ENCODE measurements around the gene LDLRAD4.
"Not testable (repeated sequence)": the region's sequence is repeated elsewhere in the genome, so short reads cannot be mapped to it uniquely, and the experiment has no call there.

The LDLRAD4 gene

GRCh38 chr18:13480571-13481255, 262.2 kb downstream of the LDLRAD4 start:
- no peak for DNase-seq

DNA sequence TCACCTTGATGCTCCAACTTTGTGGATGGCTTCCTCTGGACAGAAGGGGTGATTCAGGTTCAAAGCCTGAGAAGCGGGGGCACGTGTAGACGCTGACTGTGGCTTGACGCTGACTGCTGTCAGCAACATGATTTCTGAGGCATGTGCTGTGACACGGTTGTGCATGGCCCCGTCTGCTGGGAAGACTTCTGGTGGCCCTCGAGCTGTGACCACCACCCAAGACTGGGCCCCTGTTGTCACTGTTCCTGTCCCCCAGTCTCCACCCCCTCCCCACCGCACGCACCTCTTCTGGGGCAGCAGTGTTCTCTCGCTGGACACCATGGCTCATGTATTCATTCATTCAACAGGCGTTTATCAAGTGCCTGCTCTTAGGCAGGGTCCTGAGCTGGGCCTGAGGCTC, 262.8 kb downstream of the LDLRAD4 start:
- DNase-seq = no peak

DNA sequence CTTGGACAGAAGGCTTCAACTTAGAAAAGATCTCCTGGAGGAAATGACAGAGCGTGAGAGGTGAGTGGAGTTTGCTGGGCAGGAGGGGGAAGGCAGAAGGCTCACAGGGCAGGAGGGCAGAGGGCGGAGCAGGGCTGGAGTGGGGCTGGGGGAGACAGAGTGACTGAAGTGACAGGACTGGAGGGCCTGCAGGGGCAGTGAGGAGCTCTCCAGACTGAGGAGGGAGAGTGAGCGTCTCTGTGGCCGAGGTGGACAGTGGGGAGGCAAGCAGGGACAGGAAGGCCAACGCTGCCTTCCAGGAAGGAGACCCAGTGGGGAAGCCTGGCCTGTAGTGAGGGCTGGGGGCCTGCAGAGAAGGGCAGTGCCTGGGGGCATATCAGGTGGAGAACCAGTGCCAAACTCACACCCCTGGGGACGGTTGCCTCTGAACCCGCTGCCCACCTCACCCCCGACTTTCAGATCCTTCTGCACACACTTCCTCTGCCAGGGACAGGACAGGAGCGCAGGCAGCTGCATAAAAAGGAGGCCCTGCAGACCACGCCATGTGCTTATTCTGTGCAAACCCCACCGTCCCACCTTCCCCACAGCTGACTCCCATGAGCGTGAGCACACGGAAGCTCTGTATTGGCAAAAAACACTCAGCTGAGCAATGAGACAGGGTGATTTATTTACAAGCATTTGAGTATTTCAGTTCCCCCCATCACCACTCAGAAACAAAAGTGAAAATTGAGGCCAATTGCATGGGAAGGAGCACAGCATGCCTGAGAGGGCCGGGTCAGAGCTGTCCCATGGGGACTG, 263.5 kb downstream of the LDLRAD4 start:
- DNase-seq = no peak

DNA sequence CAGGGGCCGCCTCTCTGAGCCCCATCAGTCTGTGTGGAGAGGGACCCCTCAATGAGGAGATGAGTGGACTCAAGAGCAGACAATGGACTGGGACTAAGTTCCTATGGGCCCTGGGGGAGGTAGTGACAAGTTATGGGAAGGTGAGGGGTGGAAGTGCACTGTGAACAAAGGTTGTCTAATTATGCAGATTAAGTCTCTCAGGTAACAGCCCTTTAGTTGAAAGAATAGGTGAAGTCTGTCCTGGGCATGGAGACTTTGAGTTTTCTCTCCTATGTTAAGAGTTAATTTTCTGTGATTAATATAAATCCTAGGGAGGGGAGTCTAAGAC, 264.0 kb downstream of the LDLRAD4 start:
- no peak for DNase-seq

DNA sequence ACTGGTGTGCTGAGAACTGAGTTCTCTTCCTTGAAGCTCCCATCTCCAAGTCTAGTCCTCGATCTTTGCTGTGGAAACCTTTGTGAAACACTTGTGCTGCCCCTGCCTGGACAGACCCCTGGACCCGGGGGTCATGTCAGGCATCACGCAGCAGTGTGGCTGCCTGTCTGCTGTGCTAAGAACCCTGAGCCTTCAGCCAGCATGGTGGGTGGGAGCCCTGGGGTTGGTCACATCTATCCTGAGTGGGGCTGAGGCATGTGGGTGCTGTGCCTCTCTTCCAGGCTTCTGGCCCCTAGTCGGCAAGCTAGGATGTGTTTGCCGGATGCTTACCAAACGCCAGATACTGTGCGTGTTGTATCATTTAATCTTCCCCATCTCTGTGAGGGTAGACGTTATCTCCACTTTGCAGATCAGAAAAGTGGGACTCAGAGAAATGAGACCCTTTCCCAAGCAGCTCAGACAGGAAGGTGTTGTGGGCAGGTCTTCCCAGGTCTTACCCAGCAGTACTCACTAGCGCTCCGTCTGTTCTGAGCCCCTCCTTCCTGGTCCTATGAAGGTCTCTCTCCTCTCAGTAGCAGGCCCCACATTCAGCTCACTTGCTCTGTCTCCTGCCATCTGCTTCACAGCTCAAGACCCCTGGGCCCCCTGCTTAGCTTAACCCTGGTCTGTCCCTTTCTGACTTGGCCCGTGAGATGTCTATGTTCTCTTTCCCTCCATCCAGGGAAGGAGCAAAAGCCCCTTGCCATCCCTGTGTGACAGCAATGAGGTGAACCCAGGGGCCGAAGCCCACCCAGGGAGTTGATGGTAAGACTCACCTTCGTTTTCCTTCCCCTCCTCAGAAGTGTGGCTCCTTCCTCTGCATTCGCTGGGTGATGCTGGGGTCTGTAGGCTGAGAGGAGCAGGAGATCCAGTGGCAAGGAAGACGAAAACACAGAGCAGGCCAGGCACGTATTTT, 265.0 kb downstream of the LDLRAD4 start:
- DNase-seq = no peak

DNA sequence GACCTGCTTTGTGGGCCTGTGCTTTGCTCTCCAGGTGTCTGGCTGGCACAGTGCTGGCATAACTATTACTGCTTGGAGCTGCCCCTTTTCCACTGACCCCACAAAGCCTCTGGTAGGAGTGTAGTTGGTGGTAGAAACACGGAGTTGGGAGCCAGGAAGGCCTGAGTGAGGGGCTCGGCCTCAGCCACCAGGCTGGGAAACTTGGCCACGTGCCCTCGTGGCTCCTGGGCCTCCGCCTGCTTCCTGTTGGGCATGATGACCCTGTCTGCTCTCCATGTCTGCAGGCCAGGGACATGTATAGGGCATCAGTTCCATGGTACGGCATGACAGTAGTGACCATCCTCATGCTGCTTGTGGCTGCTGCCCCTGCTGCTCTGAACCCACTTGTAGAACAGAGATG, 266.6 kb downstream of the LDLRAD4 start:
- no peak for DNase-seq

DNA sequence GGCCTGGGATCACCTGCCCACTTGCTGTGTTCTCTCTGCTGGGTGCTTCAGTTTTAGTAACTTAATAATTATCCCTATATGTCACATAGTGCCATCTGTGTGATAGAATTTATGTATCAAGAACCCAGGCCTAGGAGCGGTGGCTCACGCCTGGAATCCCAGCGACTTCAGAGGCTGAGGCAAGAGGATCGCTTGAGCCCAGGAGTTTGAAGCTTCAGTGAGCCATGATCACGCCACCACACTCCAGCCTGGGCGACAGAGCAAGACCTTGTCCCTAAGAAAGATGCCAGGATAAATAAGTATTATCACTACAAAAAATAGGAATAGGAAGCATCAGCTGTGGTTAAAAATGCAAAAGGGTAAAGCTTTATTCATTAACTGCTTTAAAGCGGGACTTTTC, 267.0 kb downstream of the LDLRAD4 start:
- no peak for DNase-seq

DNA sequence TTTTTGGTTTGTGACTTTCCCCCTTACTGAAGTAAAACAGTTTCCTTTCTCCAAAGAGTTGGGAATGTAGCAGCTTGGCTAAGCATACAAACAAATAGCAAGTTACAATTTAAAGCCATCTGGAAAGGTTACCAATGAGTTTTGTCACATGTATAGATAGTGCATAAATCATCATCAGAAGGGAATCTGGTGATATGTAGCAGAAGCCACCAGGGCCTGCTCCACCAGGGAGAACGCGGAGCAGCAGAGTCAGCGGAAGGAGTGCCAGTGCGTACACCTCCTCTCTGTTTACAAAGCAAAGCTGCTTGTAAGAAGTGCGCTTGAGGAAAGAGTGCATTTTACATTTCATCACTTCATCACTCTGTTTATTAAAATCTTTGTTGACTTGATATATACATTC, 267.7 kb downstream of the LDLRAD4 start:
- no peak for DNase-seq

- DNase-seq = no peak
Measured at GRCh38 chr18:13486686-13487085, 268.1 kb downstream of the LDLRAD4 start.

GRCh38 chr18:13487237-13487636, 268.7 kb downstream of the LDLRAD4 start:
- DNase-seq = no peak

GRCh38 chr18:13488281-13488929, 269.8 kb downstream of the LDLRAD4 start:
- DNase-seq = no peak

DNA sequence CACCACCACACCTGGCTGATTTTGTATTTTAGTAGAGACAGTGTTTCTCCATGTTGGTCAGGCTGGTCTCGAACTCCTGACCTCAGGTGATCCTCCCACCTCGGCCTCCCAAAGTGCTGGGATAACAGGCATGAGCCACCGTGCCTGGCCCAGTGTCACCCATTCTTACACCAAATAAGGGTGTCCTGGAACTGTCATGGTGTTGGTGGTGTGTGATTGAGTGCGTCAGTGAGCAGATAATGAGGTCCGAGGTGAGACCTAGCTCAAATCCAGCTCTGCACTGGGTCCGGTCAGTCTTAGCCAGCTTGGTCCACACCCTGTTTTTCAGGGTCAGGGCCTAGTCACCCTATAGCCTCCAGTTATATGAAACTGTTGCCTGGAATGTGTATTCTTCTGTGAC, 270.7 kb downstream of the LDLRAD4 start:
- DNase-seq = not testable (repeated sequence)

DNA sequence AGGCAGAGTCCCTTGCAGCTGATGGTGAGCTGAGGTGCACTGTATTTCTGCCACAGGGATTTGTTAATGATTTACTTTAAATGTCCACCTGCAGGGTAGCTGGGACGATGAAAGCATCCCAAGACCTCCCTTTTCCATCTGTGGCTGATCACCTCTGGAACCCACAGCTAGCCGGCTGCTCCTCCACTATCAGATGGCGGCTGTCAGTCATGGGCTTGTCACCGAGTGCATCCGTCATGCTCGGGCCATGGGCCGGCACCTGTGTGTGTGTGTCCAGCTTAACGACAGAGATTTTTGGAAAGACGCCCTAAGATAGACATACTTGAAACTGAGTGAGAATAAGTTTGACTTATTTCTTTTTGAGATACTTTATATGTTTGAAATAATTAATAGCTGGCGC, 272.6 kb downstream of the LDLRAD4 start:
- no peak for DNase-seq

- no peak for DNase-seq
Measured at GRCh38 chr18:13492314-13492713, 273.8 kb downstream of the LDLRAD4 start.

GRCh38 chr18:13493079-13493478, 274.5 kb downstream of the LDLRAD4 start:
- no peak for DNase-seq

DNA sequence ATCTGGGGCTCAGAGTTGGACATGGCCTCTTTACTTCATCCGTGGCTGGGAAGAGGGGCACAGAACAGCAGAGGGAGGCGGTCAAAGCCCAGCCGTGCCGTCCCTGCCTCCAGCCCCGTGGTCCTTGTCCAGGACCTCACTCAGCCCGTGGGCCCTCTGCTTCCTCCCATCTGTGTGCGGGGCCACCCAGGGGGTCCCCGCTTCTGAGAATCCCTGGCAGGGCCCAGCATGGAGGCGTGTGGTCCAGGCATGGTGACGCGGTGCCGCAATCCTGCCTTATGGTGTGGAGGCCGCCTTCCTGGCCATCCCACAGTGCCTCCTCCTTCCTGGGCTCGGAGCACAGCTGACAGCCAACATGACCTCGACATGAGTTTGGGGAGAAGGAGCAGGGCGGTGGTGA, 275.2 kb downstream of the LDLRAD4 start:
- DNase-seq = no peak

DNA sequence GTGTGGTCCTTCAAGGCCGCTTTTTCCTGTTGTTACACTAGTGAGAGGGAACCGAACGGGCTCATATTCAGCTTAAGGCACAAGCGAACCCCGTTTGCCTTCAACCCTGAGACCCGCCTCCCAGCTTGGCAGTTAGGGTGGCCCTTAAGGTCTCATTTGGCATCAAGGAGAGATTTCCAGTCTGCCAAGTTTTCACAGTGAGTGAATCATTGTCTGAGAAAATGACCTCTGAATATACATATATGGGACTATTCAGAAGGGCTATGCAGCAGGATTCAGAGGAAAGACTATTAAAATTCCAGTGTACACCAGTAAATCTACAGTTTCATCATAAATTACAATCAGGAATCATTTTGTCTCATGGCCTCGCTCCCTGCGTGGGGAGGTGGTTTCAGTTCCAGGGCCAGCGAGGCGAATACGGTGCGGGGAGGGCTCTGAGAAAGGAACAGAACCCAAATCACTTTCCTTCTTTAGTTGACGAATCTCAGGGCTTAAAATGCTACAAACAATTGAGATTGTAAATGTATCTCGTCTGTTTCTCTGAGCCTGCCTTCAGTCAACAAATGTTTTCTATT, 276.4 kb downstream of the LDLRAD4 start:
- DNase-seq = no peak

DNA sequence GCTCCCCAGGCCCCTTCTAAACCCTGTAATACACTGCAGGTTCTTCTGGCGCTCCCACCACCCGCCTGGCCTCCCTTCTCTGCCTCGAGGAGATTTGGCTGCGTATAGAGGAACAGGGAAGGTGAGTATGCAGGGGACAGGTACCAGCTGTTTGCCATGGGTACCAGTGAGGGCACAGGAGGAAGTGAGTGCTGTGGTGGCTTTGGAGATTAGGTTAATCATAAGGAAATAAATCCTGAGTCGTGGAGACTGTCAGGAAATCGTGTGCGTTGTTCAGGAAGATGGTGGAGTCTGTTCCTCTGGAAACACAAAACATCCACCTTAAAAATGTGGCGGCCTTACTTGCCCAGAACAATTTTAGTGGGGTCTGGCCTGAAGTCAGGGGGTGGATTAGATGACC, 277.4 kb downstream of the LDLRAD4 start:
- no peak for DNase-seq

DNA sequence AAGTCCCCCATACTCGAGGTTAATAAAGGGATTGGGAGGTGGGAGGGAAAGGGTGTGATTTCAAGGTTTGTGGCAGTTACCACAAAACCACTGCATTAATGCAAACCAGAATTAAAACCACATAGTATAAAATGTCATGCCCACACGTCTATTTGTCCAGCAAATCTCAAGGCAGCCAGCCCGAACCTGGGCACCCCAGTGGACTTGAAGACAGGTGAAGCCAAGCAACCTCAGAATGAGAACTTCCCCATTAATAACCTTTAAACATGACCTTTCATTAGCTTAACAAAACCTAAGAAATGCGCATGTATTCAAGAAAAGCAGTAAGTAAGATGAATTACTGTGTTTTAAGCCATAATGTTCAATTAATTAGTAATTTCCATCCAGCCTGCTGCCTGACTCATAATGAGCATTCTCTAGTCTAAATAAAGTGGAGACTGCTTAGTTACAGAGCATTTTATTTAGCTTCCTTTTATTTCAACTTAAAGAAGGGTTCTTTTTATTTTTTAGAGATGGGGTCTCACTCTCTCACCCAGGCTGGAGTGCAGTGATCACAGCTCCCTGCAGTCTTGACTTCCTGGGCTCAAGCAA, 278.2 kb downstream of the LDLRAD4 start:
- DNase-seq = no peak

DNA sequence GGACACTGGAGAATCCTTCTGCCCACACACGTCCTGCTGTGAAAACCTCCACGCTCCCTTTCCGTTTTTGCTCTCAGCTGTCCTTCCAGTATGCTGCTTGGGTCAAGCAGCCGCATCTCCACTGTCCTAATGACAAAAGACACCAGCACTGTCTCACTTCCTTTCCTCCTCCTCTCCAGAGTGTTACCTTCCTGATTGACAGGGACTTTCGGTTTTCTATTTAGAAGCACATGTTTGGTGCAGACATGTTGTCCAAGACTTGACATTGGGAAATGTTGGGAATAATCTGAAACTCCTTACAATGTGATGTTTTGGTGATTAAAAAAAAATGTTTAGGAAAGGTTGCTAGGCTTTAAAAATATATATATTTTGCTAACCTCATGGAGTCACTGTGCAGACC, 281.2 kb downstream of the LDLRAD4 start:
- DNase-seq = no peak

- DNase-seq = peak; percentile 40
Measured at GRCh38 chr18:13500227-13500865, 281.8 kb downstream of the LDLRAD4 start.
